Activated CD8-positive, alpha-beta memory T cell treated with anti-CD3 and anti-CD28 coated beads for 1 hour (primary cell): ENCODE measurements around the gene NDUFB6.
"Not testable (repeated sequence)": the region's sequence is repeated elsewhere in the genome, so short reads cannot be mapped to it uniquely, and the experiment has no call there.

Experiments
- DNase-seq, 2 donors: peaks; one replicate each; pipeline ENCODE4 v3.0.0-alpha.2; 2020; ENCODE audit warnings: low read depth in 1 of 2; ENCODE audit errors: extremely low read depth in 1 of 2

NDUFB6 gene

DNA sequence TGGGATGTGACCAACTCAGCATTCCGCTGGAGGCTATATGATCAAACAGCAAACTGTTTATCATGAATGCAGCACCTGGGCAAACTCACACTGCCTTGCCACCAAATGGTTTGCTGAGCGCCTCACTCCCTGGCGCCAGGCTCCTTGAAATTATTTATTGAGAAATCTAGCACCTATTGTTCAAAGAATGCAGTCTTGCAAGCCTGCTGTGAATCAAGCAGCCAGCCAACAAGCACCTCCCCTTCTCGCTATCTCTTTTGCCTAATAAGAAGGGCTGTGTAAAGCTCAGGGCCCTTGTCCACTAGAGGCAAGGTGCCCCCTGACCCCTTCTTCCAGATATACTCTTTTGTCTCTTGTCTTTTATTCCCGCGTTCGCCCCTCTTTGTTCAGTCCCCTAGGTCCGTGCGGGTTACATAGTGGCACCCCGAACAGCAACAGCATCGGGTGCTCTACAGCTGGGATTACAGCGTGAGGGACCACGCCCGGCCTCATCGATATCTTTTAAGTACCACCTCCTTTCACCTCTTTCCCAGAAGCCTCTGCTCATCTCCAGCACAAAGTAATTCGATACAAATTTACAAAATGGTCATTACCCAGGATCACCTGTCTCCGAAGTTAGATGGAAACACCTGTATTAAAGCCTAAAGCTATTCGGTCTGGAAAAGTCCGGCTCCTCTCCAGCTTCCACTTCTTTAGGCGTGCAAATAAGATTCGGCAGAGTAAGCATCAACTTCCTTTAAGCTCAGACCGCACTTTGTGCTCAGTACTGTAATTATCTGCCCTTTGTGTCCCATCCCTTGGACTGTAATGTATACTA is 47.9 kb downstream of the NDUFB6 start:
- DNase-seq = no peak

DNA sequence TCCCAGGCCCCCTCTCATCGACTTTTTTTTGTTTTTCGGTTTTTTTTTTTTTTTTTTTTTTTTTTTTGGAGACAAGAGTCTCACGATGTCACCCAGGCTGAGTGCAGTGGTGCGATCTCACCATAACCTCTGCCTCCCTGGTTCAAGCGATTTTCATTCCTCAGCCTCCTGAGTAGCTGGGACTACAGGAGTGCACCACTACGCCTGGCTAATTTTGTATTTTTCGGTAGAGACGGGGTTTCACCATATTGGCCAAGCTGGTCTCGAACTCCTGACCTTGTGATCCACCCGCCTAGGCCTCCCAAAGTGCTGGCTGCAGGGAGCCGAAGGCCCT is 48.4 kb downstream of the NDUFB6 start:
- DNase-seq = not testable (repeated sequence)

DNA sequence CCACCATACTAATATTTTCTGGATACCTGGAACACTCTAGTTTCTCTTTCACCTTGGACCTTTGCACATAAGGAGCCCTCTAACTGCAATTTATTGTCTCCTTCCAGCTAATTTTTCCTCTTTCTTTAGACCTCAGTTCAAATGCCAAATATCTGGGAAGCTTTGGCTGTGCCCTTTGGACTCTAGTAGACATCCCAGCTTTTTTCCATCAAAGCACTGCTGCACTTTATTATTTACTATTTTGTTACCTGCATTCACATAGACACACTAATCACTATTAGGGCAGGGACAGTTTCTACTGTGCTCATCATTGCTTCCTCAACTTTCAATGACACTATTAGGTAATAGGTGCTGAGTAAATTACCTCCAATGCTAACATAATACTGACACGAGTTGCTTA is 49.0 kb downstream of the NDUFB6 start:
- no peak for DNase-seq

DNA sequence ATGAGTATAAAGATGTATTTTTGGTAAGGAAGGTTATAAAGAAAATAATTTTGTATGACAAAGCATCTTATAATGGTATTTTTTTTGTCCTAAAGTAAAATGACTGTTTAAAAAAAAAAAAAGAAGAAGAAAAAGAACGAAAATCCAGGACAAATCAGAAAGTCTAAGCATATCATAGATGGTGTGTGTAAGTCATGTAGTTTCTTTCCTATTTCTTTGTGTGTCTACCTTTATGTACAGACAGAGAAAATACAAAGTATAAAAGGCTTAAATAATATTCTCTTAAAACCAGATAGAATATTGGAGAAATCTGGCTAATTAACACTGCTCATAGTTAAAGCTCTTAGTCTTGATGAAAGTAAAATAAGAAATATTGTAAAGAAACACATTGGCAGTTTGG is 54.7 kb downstream of the NDUFB6 start:
- DNase-seq = no peak

DNA sequence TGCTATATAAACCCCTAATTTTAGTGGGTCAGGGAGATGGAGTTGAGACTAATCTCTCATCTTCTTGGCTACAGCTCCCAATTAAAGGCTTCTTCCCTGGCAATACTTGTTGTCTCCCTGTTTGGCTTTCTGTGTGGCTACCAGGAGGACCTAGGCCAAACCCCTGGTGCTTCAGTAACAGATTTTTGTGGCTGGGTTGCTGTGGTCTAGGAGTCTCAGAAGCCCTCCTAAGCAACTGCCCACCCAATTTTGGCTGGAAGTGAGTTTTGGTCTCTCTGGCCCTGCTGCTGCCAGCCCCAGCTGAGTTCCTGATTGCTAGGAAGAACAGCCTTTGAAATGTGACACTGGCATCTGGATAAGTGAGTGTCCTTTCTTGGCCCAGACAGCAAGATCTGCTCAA is 56.7 kb downstream of the NDUFB6 start:
- DNase-seq = no peak

DNA sequence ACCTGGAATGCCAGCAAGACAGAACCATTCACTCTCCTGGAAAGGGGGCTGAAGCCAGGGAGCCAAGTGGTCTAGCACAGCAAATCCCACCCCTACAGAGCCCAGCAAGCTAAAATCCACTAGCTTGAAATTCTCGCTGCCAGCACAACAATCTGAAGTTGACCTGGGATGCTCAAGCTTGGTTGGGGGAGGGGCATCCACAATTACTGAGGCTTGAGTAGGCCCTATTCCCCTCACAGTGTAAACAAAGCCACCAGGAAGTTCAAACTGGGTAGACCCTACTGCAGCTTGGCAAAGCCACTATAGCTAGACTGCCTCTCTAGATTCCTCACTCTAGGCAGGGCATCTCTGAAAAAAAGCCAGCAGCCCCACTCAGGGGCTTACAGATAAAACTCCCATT is 64.2 kb downstream of the NDUFB6 start:
- DNase-seq = no peak

DNA sequence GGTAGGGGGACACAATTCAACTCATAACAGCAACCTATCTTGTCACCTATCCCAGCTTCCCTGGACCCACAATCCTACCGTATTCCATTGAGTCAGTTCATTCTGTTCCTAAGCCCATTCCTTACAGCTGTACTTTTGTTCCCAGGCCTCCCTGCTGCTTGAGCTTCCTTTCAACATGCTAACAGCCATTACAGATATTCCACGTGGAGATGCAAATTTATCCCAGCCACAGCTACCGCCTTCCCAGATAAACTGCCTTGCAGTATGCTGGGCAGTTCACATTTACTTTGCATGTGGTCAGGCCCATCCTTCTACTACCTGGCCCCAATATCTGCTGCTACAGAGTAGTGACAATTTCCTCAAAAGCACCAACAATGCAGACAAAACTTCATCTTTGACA is 70.0 kb downstream of the NDUFB6 start:
- DNase-seq = no peak
